GM18502 (cell line): ENCODE measurements around the gene SLC9A9.
"Not testable (repeated sequence)": the region's sequence is repeated elsewhere in the genome, so short reads cannot be mapped to it uniquely, and the experiment has no call there.

Source experiments
- ATAC-seq: cut with Tn5 transposase; IDR thresholded peaks from one replicate; pipeline ENCODE4 v1.9.1; 2021; ENCODE audit warnings: mild to moderate bottlenecking; ENCODE audit not compliant: unreplicated experiment, poor library complexity

Gene SLC9A9

DNA sequence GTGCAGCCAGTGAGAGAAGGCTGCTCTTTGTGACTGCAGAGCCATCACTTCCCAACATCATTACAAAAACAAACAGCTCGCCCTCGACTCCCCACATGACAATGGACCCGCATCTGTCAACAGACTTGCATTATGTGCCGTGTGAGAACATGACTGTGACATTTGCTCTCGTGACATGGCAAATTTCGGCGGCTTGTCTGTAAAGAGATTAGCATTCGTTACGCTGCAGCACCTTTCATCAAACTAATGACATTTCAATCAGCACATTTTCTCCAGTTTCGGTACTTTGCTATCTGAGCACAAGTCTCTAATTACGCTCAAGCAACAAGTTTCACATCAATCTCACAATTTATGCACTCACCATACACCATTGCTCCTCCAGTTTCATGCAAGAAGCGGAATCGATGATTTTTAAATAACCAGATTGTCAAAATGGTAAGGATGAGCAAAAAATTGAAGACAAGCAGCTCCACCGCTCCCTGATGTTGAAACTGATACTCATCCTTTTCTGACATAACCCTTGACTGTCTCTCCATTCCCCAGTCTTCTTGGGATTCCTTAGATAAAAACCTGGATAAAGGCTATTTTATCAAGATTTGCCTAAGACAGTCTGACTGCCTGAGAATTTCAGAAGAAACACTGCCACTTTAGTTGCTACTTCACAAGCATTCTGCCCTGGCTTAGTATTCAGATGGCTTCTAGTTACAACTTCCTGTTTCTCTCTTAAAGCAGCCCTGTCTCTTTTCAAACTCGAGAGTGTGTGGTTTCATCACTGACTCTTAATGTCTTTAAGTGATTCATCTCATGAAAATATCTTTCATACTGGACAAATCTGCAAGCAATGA is at the start of gene SLC9A9:
Gene SLC9A9 (minus strand): TSS at position 682 of the 845 bp plus-strand sequence. CDS start 146 bp downstream, at position 536.
- peak; percentile 85 for ATAC-seq

DNA sequence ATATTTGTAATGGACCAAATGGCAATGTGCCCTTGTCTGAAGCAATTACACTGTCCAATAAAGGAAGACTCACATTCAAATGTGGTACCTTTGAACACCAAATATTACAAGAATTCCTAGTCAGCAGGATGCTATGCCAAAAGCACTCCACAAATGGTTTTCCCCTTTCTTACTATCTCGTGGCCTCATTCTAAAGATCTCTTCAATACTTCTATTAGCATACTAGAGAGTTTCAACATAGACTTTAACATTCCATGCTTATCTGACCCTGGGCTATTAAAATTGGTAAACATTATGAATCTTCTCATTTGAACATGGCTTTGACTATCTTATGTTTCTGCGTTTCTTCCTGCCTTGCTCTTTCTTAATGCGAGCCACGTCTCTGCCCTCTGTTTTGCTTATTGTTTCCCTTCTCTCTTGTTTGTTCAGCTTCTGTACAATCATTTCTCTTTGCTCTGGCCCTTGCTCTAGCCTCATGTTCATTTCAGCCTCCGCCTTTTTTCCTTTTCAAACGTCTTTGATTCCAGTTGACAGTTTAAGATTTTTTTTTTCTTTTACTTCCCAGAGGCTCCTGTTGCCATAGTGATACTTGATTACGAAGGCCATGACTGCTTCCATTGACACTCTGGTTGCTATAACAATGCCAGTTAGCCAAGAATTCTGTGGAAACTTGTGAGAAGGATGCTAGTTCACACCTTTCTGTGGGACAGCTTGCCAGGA is 49.5 kb upstream of the SLC9A9 start:
- ATAC-seq: no peak

DNA sequence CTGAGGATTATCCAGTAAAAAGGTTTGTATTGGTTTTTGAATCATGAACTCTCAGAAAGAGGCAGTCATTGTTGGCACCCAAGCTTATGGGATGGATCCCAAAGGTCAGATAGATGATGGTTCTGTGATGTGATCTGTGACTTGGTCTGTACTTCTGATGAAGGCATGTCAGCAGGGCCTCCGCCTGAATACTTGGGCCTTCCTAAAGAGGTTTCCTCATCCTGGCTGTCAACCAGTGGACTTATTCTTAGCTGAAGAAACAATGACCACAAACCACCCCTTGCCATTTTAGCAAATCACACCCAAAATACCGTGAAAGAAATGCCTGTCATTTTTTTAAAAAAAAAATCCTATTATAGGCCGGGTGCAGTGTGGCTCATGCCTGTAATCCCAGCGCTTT is 48.2 kb upstream of the SLC9A9 start:
- no peak for ATAC-seq

DNA sequence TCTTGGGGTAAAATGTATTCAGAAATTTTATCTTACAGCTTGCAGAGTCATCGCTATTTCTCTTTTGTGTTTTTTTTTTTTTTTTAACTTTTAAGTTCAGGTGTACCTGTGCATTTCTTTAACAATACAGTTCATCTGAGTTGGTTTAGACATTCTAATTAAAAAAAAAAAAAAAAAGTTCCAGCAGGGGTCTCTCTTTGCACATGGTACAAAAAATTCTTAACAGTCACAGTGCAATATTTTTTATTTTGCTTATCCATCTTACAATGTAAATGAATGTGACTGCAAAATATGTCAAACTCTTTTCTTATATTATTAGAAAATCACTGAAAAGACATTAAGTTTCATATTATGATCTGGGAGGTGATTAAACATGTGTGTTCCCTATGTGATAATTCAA is 47.5 kb upstream of the SLC9A9 start:
- no peak for ATAC-seq

DNA sequence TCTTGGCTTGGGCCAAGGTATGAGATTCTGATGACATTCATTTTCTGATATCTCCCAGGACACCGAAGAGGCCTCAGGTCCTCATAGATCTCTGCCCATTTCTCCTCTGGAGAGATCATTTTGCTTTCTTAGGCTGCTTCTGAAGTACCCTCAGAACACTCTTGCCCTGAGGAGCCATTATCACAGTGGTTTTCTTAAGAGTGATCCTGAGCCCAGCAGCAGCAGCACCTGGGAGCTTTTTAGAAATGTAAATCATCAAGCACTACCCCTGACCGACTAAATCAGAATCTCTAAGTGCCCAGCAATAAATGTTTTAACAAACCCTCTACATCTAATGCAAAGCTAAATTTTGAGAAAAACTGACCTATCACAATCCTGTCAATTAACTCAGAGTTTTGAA is 40.6 kb upstream of the SLC9A9 start:
- no peak for ATAC-seq

DNA sequence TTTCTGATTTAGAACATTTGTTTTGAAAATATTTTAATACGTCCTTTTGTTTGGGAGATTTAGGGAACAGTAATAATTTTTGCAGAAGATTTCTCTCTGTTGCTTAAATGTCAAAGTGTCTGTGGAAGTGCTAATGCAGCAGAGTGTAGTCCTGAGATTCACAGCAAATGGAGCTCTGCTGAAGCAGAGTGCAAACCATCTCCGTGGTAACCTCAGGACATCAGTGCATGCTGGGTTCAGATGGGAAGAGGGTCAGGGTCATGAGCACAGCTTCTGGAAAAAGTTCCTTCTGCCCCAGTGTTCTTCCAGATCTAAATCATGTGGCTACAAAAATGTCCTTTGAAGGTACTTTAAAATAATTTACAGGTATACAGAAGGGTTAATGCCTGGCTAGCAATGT is 39.9 kb upstream of the SLC9A9 start:
- no peak for ATAC-seq

DNA sequence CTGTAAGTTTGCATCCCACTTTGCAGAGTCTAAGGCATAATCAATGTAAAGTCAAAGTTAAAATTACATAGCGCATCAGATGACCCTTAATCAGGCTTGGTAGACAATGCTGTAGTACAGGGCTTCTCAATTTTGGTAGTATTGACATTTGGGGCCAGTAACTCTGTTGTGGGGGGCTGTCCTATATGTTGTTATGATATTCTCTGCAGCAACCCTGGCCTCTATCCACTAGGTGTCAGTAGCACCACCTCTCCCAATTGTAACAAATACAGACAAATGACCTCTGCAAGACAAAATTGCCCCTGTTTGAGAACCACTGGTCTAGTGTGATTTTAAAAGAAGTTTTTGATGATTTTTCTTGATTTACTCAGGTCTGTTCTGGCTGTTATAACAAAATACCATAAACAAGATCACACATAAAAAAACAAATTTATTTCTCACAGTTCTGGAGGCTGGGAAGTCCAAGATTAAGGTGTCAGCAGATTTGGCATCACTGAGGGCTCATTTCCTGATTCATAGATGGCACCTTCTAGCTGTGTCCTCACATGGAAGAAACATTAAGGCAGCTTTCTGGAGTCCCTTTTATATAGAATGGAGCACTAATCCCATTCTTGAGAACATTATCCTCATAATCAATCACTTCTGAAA is 37.6 kb upstream of the SLC9A9 start:
- ATAC-seq: peak; percentile 95

DNA sequence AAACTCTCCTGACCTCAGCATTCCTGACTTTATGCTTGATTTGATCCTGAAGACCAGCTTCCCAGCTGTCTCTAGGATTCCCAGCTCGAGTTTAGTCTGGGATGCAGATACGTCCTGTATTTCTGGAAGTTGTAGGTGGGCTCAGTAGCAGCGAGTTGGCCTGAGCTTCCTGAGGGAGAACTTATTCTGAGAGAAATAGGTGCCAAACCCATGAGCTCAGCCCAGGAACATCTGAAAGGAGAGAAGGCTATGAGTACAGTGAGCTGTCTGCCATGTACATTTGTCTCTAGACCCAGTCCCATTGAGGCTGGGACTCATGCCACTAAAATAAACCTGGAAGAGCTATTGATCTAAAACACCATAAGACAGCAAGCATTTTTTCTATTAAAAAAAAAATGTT is 36.6 kb upstream of the SLC9A9 start:
- no peak for ATAC-seq

DNA sequence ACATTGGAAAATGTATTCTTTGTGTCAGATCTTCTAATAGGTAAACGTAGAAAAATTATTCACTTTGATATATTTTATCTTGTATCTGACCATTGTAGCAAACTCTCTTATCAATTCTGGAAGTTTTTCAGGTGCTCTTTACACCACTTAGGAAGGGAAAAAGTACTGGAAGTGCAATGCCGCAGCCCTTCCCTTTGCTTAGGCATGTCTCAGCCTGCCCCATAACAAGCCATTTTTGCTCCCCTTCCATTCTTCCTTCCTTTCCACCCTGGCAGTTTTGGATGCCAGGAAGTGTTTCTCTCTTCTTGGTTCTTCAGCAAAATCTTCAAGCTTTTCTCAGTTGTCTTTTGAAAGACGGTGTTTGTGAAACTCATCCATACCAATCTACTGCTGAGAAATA is 34.9 kb upstream of the SLC9A9 start:
- ATAC-seq: no peak

DNA sequence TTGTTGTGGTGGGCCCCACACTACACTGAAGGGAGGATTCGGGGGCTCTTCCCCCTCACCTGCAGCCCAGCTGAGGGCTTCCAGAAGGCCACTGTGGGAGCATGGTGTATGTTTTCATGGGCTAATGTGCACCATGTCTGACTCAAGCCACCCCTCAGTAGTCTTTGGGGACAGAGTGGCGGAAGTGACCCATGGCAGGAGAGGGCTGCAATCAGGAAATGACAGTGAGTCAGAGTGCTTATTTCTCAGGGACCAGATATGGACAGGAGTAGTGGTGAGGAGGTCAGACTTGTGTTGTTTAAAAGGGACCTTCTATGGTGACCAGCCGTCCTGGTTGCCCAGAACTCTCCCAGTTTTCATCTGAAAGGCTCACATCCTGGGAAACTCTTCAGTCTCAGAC is 32.8 kb upstream of the SLC9A9 start:
- no peak for ATAC-seq

DNA sequence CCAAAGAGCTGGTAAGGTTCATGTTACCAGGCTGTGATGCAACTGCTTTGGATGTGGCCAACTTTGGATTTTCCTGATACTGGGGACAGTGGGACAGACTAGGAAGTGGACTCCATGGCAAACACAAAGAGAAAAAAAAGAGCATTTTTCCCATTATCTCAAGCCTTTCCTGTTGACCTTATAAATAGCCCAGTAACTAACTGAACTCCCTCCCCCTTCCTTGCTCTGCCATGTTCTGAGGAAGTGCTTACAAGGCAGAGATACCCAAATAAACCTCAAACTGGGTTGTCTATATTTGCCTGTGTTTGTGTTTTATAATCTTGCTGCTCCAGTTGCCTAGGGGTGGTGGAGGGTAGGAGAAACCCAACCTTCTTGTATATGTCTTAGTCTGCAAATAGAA is 27.3 kb upstream of the SLC9A9 start:
- no peak for ATAC-seq

DNA sequence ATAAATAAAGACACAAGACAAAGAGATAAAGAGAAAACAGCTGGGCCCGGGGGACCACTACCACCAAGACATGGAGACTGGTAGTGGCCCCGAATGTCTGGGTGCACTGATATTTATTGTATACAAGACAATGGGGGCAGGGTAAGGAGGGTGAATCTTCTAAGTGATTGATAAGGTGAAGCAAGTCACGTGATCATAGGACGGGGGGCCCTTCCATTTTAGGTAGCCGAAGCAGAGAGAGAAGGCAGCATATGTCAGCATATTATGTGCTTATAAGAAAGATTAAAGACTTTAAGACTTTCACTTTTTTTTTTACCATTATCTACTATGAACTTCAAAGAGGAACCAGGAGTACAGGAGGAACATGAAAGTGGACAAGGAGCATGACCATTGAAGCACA is 25.3 kb upstream of the SLC9A9 start:
- ATAC-seq: not testable (repeated sequence)

DNA sequence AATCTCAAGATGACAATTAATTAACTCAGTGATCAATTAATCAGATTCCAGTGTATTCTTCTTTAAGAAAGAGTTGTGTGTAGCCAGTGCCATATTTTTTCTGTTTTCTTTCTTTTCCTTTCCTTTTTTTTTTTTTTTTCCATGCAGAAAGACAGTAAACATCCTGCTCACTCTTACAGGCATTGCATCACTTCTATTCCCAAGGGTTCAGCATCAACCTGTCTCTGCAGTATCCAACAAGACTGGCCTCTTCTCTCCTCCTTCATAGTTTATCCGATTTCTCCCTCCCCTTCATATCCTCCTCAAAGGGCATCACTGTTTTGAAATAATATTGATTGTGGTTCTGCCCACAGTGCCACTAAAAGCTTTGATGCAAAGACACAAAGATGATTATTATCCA is 17.0 kb upstream of the SLC9A9 start:
- ATAC-seq: no peak

DNA sequence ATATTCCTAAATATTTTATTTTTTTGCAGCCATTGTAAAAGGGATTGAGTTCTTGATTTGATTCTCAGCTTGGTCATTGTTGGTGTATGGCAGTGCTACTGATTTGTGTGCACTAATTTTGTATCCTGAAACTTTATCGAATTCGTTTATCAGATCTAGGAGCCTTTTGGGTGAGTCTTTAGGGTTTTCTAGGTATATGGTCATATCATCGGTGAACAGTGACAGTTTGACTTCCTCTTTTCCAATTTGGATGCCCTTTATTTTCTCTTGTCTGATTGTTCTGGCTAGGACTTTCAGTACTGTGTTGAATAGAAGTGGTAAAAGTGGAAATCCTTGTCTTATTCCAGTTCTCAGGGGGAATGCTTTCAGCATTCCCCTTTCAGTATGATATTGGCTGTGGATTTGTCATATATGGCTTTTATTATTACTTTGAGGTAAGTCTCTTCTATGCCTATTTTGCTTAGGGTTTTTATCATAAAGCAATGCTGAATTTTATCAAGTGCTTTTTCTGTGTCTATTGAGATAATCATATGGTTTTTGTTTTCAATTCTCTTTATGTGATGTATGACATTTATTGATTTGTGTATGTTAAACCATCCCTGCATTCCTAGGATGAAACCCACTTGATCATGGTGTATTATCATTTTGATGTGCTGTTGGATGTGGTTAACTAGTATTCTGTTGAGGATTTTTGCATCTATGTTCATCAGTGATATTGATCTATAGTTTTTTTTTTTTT is 11.4 kb upstream of the SLC9A9 start:
- ATAC-seq: no peak

DNA sequence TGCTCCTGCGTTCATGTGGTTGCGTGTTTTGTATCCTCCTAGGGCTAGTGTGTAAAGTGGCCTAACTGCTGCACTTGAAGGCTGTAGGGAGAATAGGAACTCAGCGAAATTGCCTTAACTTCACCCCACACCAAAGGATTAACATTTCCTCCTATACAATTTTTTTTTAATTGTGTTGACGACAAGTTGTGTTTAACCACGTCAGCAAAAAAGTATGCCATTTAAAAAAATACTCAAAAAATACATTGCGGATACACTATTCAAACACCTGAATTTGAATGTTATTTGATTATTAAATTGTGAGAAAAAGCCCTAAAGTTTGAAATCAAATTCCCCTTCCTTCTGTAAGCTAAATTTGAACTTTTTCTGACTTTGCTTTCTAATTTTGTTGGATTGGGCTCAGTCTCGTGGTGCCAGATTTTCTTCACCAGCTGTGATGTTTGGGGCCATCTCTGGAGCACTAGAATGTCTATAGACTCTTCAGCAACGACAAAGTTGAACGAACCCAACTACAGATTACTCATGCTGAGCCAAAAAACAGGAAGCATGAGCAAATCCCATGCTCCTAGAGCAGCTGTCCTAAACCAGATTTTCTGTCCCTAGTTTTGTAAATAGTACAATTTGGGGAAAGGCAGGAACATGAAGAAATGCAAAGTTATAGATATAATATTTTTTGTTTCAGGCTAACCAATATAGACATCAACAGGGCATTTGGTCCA is 8.1 kb upstream of the SLC9A9 start:
- ATAC-seq: no peak

DNA sequence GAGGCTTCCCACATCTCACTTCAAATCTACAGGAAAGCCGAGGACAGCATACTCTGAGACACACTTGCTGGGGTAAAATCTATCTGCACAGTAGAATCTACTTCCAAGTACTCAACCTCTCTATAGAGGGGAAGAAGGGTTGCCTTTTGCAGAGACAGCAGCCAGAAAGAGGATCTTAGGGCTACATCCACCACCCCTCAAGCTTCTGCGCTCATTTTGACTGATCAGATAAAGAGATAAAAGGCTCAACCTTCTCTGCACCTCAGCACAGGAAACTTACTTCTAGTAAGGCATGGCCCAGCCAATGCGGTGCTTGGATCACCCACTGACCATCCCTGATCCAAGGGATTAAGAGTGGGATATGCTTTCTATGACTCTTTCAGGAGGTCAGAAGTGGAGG is 6.9 kb upstream of the SLC9A9 start:
- ATAC-seq: no peak

DNA sequence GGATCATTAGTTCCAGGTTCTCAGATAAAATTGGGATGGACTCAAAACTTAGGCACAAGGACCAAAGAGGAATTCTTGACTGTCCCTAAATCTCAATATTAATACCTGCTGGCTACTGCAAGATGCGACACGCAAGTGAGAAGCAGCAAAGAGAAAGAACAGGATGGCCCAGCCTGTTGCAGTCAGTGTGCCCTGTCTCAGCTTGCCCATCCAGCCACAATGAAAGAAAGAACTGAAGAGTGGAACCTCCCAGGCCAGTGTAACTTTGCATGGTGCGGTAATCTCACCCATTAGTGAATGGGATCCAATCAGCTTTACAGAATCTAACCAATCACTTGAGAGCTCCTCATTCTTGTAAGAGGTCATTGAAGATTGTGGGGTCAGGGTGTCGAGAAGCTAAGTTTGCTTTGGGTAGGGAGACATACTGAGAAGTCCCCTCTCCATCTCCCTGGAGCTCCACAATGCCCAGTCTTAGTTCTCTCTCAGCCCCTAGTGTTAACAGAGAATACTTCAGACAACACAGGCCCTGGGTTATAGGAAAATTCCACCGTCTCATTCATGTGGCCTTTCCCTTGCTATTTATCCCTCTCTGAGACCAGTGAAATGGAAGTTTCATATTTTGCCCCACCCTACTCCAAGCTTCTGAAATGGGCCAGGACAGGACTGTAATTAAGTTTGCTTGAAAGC is 3.2 kb upstream of the SLC9A9 start:
- ATAC-seq: no peak

DNA sequence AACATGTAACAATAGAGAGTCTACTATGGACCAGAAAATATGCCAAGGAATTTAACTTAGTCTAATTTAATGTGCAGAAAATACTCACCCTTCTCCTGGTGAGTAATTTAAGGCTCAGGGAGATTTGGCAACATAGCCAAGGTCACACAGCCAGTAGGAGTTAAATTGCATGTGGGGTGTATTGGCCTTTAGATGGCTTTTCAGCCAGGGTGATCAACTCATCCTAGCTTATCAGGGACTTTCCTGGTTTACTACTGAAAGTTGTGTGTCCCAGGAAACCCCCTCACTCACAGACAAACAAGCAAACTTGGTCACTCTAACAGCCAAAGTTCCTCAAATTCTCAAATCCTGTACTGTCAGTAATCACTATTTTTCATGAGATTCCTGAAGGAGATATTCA is 2.6 kb upstream of the SLC9A9 start:
- peak; percentile 30 for ATAC-seq

DNA sequence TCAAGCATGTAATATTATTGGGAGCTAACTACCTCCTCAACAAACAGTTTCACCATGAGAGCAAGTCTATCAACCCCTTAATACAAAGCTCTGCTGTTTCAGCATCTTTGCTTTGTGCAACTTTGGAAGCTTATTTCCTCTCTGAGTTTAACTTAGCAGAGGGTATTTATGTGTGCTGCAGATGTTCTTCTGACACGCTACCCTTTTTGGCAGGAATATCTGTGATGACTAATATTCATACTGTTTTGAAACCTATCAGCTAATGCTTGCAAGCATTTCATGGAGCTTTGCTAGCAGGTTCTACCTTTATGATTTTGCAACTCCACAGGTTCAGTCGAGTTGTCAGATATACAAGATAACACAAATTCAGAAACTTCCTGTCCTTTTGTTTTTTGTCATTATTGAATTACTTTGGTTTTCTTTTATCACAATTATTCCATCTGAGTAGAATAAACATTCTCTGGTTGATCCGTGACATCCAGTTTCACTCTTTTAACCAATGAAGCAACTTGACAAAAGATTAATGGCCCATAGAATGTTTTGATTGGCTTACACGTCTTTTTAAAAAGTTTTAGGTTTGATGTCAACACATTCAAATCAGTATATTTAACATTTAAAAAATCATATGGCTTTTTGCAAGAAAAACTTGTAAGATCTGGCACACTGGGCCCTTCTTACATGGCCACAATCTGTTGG is 1.7 kb upstream of the SLC9A9 start:
- ATAC-seq: peak; percentile 65
